Suprapubic skin (tissue), 4 donors: ENCODE measurements around the gene SLC16A9.

Experiments used
- POLR2A ChIP-seq, 2 donors: fragments of 450-650 bp; IDR thresholded peaks; one replicate each; pipeline ENCODE4 v1.6.1; 2017; ENCODE audit warnings: antibody characterized with exemption in 2 of 2, mild to moderate bottlenecking in 2 of 2, moderate library complexity in 2 of 2
- POLR2AphosphoS5 ChIP-seq, 3 donors: sonication (generic); formaldehyde crosslinking; IDR thresholded peaks; one replicate each; pipeline ENCODE4 v1.6.1; 2017; ENCODE audit warnings: antibody characterized with exemption in 3 of 3
- TF ChIP-seq, protein P1 (sequence below), 2 donors: fragments of 200-600 bp in 1 of 2; fragments of 450-650 bp in 1 of 2; sonication (generic) in 1 of 2; IDR thresholded peaks; one replicate each; pipeline ENCODE4 v1.5.1; 2016 to 2019; ENCODE audit warnings: antibody characterized with exemption in 2 of 2, mild to moderate bottlenecking in 1 of 2, moderate library complexity in 1 of 2

DNA sequence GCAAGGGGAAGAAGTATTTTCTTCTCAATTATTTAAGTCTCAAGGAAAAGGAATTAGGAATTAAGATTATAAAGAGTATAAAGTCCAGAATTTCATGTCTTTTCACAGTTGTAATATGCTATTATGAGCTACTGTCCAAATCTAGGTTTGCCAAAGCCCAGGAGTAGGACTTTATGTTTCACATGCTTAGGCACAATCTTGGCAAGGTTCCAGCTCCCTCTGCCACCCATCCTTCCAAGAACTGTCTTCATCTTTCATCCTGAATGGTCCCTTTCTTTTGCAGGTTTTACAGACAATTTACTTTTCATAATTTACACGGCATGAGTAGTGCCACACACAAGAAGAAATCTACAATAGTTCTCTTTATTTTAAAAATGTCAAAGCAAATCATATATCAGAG is 29.5 kb downstream of the SLC16A9 start:
- TF ChIP-seq, protein P1, sequence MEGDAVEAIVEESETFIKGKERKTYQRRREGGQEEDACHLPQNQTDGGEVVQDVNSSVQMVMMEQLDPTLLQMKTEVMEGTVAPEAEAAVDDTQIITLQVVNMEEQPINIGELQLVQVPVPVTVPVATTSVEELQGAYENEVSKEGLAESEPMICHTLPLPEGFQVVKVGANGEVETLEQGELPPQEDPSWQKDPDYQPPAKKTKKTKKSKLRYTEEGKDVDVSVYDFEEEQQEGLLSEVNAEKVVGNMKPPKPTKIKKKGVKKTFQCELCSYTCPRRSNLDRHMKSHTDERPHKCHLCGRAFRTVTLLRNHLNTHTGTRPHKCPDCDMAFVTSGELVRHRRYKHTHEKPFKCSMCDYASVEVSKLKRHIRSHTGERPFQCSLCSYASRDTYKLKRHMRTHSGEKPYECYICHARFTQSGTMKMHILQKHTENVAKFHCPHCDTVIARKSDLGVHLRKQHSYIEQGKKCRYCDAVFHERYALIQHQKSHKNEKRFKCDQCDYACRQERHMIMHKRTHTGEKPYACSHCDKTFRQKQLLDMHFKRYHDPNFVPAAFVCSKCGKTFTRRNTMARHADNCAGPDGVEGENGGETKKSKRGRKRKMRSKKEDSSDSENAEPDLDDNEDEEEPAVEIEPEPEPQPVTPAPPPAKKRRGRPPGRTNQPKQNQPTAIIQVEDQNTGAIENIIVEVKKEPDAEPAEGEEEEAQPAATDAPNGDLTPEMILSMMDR (IDR thresholded peaks at IDR 0.05) = no peak
- TF ChIP-seq POLR2AphosphoS5 (IDR thresholded peaks at IDR 0.05) (no peak), POLR2A (IDR thresholded peaks at IDR 0.05) (no peak)
